ENCODE data around the gene SERINC2. TPM values are rescaled to one million over a fixed set of nuclear protein-coding genes. Genes with fewer than 3 reads are reported as not detected.
A peak's percentile ranks its signal among the peaks of the same experiment; 100 is the strongest.

SERINC2 gene
- total and polyA plus RNA-seq, 2 of the 8 experiments (the other 6 are each of a cell fraction or from before 2014, with no cell fraction given): 31.4 to 60.0 TPM

GRCh38 chr1:31372751-31373055, 40.3 kb upstream of the SERINC2 start:
- FAIRE-seq: no peak
- peak overlapping the region; percentile 3; the same call in 1 of the 2 replicates for H3K27ac ChIP-seq (ENCODE audit: low read depth, low read length)
- TF ChIP-seq CHD1 (IDR thresholded peaks at IDR 0.05; ENCODE audit: low read depth, low read length): no peak
- no peak for TF ChIP-seq PHF8 (conservative IDR thresholded peaks at IDR 0.05; ENCODE audit: low read depth, low read length)
- no peak for TF ChIP-seq NANOG (IDR thresholded peaks at IDR 0.05; ENCODE audit: insufficient read depth, low read depth, low read length, poor library complexity, severe bottlenecking)
- no peak for TF ChIP-seq TAF7 (optimal IDR thresholded peaks at IDR 0.05; ENCODE audit: borderline replicate concordance, low read depth, low read length)
- no peak for TF ChIP-seq CBX5 (IDR thresholded peaks at IDR 0.05; ENCODE audit: low read depth, low read length)
- no peak for TF ChIP-seq ZNF274 (IDR thresholded peaks at IDR 0.05; ENCODE audit: borderline replicate concordance, extremely low read depth, low read length)
- no peak for TF ChIP-seq GTF2F1 (IDR thresholded peaks at IDR 0.05; ENCODE audit: borderline replicate concordance, low read depth, low read length)
- no peak for TF ChIP-seq SP1 (IDR thresholded peaks at IDR 0.05; ENCODE audit: low read depth, low read length)
- TF ChIP-seq USF2 (IDR thresholded peaks at IDR 0.05; ENCODE audit: low read length): no peak
- TF ChIP-seq MAFK (IDR thresholded peaks at IDR 0.05; ENCODE audit: low read depth, low read length): no peak
- TF ChIP-seq YY1 (IDR thresholded peaks at IDR 0.05; ENCODE audit: low read depth, low read length): no peak
- no peak; the same call in 1 of the 2 replicates for TF ChIP-seq MAX (IDR thresholded peaks at IDR 0.05)

More at GRCh38 chr1:31372751-31373055, 40.3 kb upstream of the SERINC2 start:
- no peak overlapping the region for H3K23ac ChIP-seq (ENCODE audit: insufficient read length)
- POLR2A ChIA-PET (ENCODE audit: partially characterized antibody): interaction anchor here (0.6 to 5.4 kb wide), 21 partner anchors 8 to 1194 kb away, joined by 3 to 26 read pairs (median 4); partner anchors contain the start of gene SERINC2
- H3K14ac ChIP-seq (ENCODE audit: insufficient read length): no peak overlapping the region
- 0 out of 2 replicates have a peak overlapping the region, but pooled peaks have one; percentile 55 for H2AK5ac ChIP-seq (ENCODE audit: low read depth, low read length)
- peak overlapping the region; percentile 97 for H3K18ac ChIP-seq (ENCODE audit: extremely low read depth, low read length)
- no peaks in the 10 kb centered on the region for H3K79me1 ChIP-seq (ENCODE audit: low read depth, low read length)
- H4K91ac ChIP-seq (replicated peaks; ENCODE audit: insufficient read length, low read length): peak overlapping the region; percentile 85
- H2BK15ac ChIP-seq (ENCODE audit: low read length): peak overlapping the region; percentile 48
- peak overlapping the region; percentile 67 for H4K5ac ChIP-seq (ENCODE audit: insufficient read length, low read depth, low read length)
- 20% methylated on average over 10 of the region's 10 CpGs; no CpG with 5 or more reads in 1 of the 2 experiments for WGBS, 2 experiments (ENCODE audit: extremely low coverage in 1 of 2, insufficient coverage in 1 of 2, insufficient read length in 1 of 2, insufficient replicate concordance in 2 of 2, low coverage in 1 of 2, low lambda C conversion rate in 2 of 2, missing lambda C conversion rate in 1 of 2)
- peaks cover 8 to 27% (median 24%) of the 10 kb centered on the region in 4 experiments for H3K4me1 ChIP-seq (replicated peaks in 1 of 4; ENCODE audit: control insufficient read depth in 3 of 4, insufficient read depth in 4 of 4, low read length in 3 of 4)
- peak overlapping the region; percentile 18; the same call in 1 of the 2 replicates for H2BK12ac ChIP-seq (ENCODE audit: low read depth, low read length)
- 0 out of 2 replicates have a peak overlapping the region, but pooled peaks have one; percentile 6 for H2BK5ac ChIP-seq (ENCODE audit: low read depth, low read length)
- H3K56ac ChIP-seq (replicated peaks; ENCODE audit: insufficient read length, low read depth, low read length): peak overlapping the region; percentile 56
- no peak for DNase-seq (ENCODE audit: low read depth in 1 of 2, low spot score in 2 of 2)
- peak overlapping the region; percentile 73 for H3K4ac ChIP-seq (replicated peaks; ENCODE audit: insufficient read length, low read depth, low read length)
- CTCF ChIA-PET (ENCODE audit: partially characterized antibody): interaction anchor here (0.8 to 4.0 kb wide), 9 partner anchors 12 to 192 kb away, joined by 3 to 32 read pairs (median 7); no protein-coding TSS in a partner anchor
- H4K8ac ChIP-seq (ENCODE audit: extremely low read depth, insufficient read depth, low read length): no peak overlapping the region
- H2BK120ac ChIP-seq (replicated peaks; ENCODE audit: low read depth, low read length): no peak overlapping the region
- no peak overlapping the region for H2BK20ac ChIP-seq (ENCODE audit: low read length)
- H3K79me2 ChIP-seq (ENCODE audit: control insufficient read depth in 1 of 2, insufficient read depth in 2 of 2, low read length in 2 of 2): no peaks in the 10 kb centered on the region
- H3K9ac ChIP-seq (replicated peaks in 1 of 4; ENCODE audit: extremely low read depth in 1 of 4, low read depth in 3 of 4, low read length in 3 of 4): peak overlapping the region in 3 of 4 experiments; percentile 31 to 69 (median 68); a peak in 5 of 7 replicates
- H2AFZ ChIP-seq (ENCODE audit: low read length): no peak overlapping the region
- H4K20me1 ChIP-seq (replicated peaks in 1 of 2; ENCODE audit: control insufficient read depth in 1 of 2, insufficient read depth in 2 of 2, low read length in 2 of 2): no peaks in the 10 kb centered on the region
- no peaks in the 10 kb centered on the region for H3K9me3 ChIP-seq (ENCODE audit: insufficient read depth in 2 of 2, low read depth in 1 of 2, low read length in 1 of 2)
- H3K4me2 ChIP-seq (ENCODE audit: insufficient read depth in 1 of 2, low read depth in 2 of 2, low read length in 2 of 2): peak overlapping the region; percentile 86 to 93
- H3K36me3 ChIP-seq (ENCODE audit: control insufficient read depth in 2 of 4, insufficient read depth in 4 of 4, low read length in 3 of 4): peaks cover 0 to under 1% (median 0%) of the 10 kb centered on the region in 4 experiments; a peak in 2 of 8 replicates
- peaks cover 11% of the 10 kb centered on the region for H3K23me2 ChIP-seq (ENCODE audit: low read depth, low read length)
- H3K27me3 ChIP-seq (replicated peaks in 1 of 4; ENCODE audit: control insufficient read depth in 3 of 4, extremely low read depth in 1 of 4, insufficient read depth in 3 of 4, low read length in 3 of 4): 0 out of 7 replicates have a peak, but pooled peaks cover 0 to 2% (median 0%) of the 10 kb centered on the region in 4 experiments
- H3K4me3 ChIP-seq (ENCODE audit: extremely low read depth in 1 of 4, insufficient read depth in 2 of 4, low read depth in 3 of 4, low read length in 4 of 4): peak overlapping the region; percentile 33 to 65 (median 58)
